ENCODE results near the gene HSD17B4.

The HSD17B4 gene

GRCh38 chr5:119578937-119579336, 126.6 kb downstream of the HSD17B4 start:
- no peak for DNase-seq
- Histone ChIP-seq H3K36me3 (ENCODE audit: control insufficient read depth, insufficient read depth, low read length) (no peaks in the 10 kb centered on the region), H3K27ac (ENCODE audit: insufficient read depth, low read length, poor library complexity, severe bottlenecking) (no peak overlapping the region), H3K4me1 (ENCODE audit: control insufficient read depth, insufficient read depth, low read length, poor library complexity, severe bottlenecking) (no peaks in the 10 kb centered on the region), H3K4me3 (ENCODE audit: insufficient read depth, low read depth, low read length, poor library complexity, severe bottlenecking) (no peak overlapping the region), H3K9me3 (ENCODE audit: control insufficient read depth, low read length) (no peaks in the 10 kb centered on the region), H3K27me3 (replicated peaks; ENCODE audit: control insufficient read depth, insufficient read depth, low read length, poor library complexity, severe bottlenecking) (no peaks in the 10 kb centered on the region)

- Histone ChIP-seq H3K9me3 (ENCODE audit: control insufficient read depth, low read length) (no peaks in the 10 kb centered on the region), H3K27ac (ENCODE audit: insufficient read depth, low read length, poor library complexity, severe bottlenecking) (no peak overlapping the region), H3K27me3 (replicated peaks; ENCODE audit: control insufficient read depth, insufficient read depth, low read length, poor library complexity, severe bottlenecking) (no peaks in the 10 kb centered on the region), H3K4me1 (ENCODE audit: control insufficient read depth, insufficient read depth, low read length, poor library complexity, severe bottlenecking) (no peaks in the 10 kb centered on the region), H3K36me3 (ENCODE audit: control insufficient read depth, insufficient read depth, low read length) (no peaks in the 10 kb centered on the region), H3K4me3 (ENCODE audit: insufficient read depth, low read depth, low read length, poor library complexity, severe bottlenecking) (no peak overlapping the region)
- no peak for DNase-seq
These were observed 130.7 kb downstream of the HSD17B4 start for GRCh38 chr5:119582987-119583386.

GRCh38 chr5:119583684-119584083, 131.4 kb downstream of the HSD17B4 start:
- H3K27me3 ChIP-seq (replicated peaks; ENCODE audit: control insufficient read depth, insufficient read depth, low read length, poor library complexity, severe bottlenecking): no peaks in the 10 kb centered on the region
- H3K9me3 ChIP-seq (ENCODE audit: control insufficient read depth, low read length): no peaks in the 10 kb centered on the region
- no peaks in the 10 kb centered on the region for H3K36me3 ChIP-seq (ENCODE audit: control insufficient read depth, insufficient read depth, low read length)
- DNase-seq: no peak
- H3K4me1 ChIP-seq (ENCODE audit: control insufficient read depth, insufficient read depth, low read length, poor library complexity, severe bottlenecking): no peaks in the 10 kb centered on the region
- H3K27ac ChIP-seq (ENCODE audit: insufficient read depth, low read length, poor library complexity, severe bottlenecking): no peak overlapping the region
- no peak overlapping the region for H3K4me3 ChIP-seq (ENCODE audit: insufficient read depth, low read depth, low read length, poor library complexity, severe bottlenecking)
